Choroid plexus epithelial cell (primary cell): ENCODE results near the gene C12orf57.
A peak's percentile ranks its signal among the peaks of the same experiment; 100 is the strongest.

Source experiments
- DNase-seq: peaks from one replicate; pipeline ENCODE4 v3.0.0-alpha.2; 2010; ENCODE audit warnings: low read depth
- H3K4me3 ChIP-seq: 2 replicates; pipeline ENCODE4 v1.5.1; 2011; ENCODE audit warnings: low read depth, mild to moderate bottlenecking, control low read depth, low read length, moderate library complexity
- CTCF ChIP-seq: conservative IDR thresholded peaks from 2 replicates; pipeline ENCODE4 v1.5.1; 2011; ENCODE audit warnings: low read depth, mild to moderate bottlenecking, control low read depth, inconsistent platforms, low read length, moderate library complexity

C12orf57 gene

DNA sequence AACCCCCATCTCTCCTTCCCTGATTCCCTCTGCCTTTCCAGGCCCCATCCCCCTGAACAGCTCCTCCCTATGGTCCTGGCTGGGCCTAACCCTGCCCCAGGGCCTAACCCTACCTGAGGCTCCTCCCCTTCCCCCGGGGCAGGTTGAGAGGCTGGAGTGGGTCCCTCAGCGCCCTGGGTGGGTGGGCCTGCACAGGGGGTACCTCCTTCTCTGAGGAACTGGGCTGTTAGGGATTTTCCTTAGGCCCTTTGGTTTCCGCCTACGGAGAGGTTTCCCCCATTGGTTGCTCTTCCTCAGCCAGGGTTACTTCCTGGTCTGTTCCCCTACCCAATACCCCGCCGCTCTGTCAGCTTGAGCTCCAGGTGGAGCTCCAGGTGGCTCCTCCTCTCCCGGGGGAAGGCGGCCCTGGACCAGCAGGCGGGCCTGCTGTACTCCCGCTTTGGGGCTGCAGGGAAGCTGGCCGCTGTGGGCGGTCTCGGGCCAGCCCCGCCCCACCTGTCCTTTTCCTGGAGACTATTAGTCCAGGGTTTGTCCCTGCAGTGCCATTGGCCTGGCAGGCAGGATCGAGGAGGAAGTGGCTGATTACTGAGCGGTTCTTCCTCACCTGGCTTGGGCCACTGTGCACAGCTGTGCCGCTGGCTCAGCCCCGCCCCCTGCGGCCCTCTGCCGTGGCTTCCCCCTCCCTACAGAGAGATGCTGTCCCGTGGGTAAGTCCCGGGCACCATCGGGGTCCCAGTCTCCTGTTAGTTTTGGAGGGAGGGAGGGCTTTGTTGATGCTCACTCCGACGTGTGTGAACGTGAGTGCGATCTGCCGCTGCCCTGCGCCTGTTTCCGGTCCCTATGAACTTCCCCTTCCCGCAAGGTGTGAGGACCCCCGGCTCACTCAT lies 2.5 kb downstream of the C12orf57 start:
- no peak overlapping the region for H3K4me3 ChIP-seq

DNA sequence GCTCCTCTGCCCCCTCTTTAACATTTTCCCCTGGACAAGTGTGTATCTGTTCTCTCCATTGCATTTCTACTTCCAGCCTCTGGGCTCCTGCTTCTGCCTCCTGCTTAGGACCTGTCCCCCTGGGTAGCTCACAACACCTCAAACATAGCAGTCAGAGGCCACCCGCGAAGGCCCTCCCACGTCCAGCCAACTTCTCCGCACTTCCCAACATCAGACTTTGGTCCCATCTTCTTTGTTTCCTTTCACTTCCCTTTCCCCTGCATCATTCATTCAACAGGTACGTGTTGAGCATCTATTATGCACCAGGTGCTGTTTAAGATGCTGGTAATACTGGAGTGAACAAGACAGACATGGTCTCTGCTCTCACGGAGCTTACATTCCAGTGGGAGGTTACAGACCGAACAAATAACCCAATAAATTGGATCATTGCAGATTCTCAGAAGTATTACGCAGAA lies 3.1 kb downstream of the C12orf57 start:
- no peak for TF ChIP-seq CTCF
- H3K4me3 ChIP-seq, result no peak overlapping the region

More for the DNA sequence above, 2.5 kb downstream of the C12orf57 start:
- no peak for TF ChIP-seq CTCF
- DNase-seq, result no peak

GRCh38 chr12:6947615-6948014 lies 3.8 kb downstream of the C12orf57 start:
- TF ChIP-seq CTCF, result no peak
- H3K4me3 ChIP-seq, result no peak overlapping the region
- DNase-seq, result no peak

More for the DNA sequence above, 3.1 kb downstream of the C12orf57 start:
- no peak for DNase-seq

- TF ChIP-seq CTCF, result no peak
- DNase-seq, result no peak
- no peak overlapping the region for H3K4me3 ChIP-seq
These were observed 5.2 kb downstream of the C12orf57 start for GRCh38 chr12:6948873-6949594.

- no peak overlapping the region for H3K4me3 ChIP-seq
- DNase-seq, result no peak
- peak; percentile 36 for TF ChIP-seq CTCF
These were observed 6.6 kb downstream of the C12orf57 start for GRCh38 chr12:6950401-6950801.

GRCh38 chr12:6950811-6951540 lies 7.2 kb downstream of the C12orf57 start, which contains the start of gene PTPN6:
TSS of gene PTPN6 (plus strand) at chr12:6951356. CDS start at chr12:6951513, 157 bp downstream.
- no peak within 1 kb of the TSS for H3K4me3 ChIP-seq
- no peak for TF ChIP-seq CTCF
- no peak for DNase-seq
